HG02763 (cell line): ENCODE results near the gene NXPH2.

ENCODE experiments used
- ATAC-seq: cut with Tn5 transposase; IDR thresholded peaks from one replicate; pipeline ENCODE4 v1.9.1; 2021; ENCODE audit warnings: mild to moderate bottlenecking, moderate library complexity; ENCODE audit not compliant: unreplicated experiment

NXPH2 gene

DNA sequence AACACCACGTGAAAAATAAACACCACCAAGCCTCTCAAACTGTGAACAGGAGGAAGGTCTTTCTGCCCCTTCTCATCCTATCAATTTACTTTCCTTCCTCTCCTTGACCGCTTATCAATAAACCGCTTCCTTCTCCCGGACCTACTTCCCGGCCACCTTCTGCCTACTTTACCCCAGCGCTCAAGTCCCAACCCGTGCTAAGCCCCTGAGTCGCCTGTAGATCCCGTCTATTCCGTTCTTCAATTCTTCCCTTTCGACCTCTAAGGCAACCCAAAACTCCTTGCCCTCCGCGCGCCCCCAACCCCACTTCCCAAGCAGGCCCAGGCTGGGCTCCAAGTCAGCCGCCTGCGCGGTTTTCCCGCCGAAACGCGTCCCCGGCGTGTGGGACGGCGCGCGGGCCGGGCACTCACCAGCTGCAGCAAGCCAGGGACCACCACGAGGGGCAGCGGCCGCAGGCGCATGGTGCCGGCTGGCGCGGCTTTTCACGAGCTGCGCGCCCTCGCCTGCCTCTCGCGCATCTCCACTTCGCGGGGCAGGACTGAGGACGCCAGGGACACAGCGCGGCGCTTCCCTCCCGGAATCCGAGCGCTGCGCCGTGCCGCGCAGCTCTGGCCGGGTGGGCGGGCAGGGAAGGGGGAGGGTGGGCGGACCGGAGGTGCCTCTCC, at the start of gene NXPH2:
NXPH2 (minus strand) TSS at position 610 of the 665 bp plus-strand sequence; CDS start at position 461, 149 bp downstream.
- no peak for ATAC-seq

DNA sequence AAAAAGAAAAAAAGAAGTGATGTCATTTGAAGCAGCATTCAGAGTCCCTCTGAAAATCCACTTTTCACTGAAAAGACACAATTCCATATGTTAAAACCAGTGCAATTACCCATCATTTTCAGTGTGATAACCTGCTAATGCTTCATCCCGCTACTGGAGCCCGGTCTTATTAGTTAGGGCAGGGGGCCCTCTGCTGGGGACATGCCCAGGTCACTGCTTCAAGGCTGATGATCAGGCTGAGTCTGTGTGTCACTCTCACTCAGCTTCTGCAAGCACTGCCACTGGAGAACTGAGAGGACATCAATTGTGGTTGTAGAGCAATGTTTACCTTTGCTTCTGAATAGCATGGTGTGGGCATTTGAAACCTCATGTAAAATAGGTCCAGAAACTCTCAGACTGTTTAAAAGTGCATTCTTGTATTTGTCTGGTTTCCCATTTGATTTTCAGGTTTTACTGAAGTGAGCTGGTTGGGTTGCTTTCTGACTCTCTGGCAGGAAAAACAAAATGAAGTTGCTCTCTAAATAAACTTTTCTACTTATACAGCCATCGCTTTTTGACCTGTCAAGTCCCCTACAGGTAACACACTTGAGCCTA, 49.2 kb upstream of the NXPH2 start:
- peak; percentile 60 for ATAC-seq

DNA sequence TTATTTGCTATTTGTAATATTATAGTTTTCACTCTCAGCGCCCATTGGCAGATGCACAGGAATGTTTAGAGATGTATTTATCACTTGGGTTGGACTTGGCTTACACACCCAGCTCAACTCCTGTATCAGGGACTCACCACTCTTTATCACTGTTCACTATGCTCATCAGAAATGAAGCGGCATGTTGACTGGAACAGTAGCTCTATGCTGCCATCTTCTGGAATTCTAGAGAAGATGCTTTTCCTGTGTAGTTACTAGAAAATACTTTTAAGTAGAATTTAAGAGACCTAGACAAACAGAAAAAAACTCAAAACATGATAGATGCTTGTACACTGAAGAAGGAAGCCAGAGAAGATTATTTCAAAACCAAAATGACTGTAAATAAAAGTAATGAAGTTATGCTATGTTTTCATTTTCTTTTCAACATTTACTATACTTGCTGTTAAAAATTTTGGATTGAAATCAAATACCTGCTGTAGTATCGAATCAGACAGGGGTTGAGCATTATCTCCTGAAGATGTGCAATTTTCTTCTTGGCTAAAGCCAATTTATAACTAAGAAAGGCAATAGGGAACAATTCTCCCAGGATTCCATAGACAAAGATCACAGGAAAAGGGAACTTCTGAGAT, 47.4 kb upstream of the NXPH2 start:
- ATAC-seq, result peak; percentile 69

GRCh38 chr2:138823666-138824065, 43.5 kb upstream of the NXPH2 start:
- no peak for ATAC-seq

DNA sequence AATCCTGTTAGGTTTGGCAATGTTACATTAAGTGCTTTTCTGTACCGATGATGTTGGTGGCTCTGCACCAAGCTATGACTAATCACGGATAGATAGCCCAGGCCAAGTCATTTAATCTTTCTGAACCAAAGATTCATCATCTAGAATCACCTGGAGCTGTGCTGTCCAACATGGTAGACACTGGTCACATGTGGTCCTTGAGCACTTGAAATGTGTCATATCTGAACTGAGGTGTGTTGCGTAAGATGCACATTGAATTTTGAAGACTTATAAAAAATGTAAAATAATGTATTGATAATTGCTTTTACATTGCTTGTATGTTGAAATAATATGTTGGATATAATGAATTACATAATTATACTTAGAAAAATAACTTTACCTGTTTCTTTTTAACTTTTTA, 39.8 kb upstream of the NXPH2 start:
- ATAC-seq, result no peak

GRCh38 chr2:138818556-138818955, 38.4 kb upstream of the NXPH2 start:
- no peak for ATAC-seq

DNA sequence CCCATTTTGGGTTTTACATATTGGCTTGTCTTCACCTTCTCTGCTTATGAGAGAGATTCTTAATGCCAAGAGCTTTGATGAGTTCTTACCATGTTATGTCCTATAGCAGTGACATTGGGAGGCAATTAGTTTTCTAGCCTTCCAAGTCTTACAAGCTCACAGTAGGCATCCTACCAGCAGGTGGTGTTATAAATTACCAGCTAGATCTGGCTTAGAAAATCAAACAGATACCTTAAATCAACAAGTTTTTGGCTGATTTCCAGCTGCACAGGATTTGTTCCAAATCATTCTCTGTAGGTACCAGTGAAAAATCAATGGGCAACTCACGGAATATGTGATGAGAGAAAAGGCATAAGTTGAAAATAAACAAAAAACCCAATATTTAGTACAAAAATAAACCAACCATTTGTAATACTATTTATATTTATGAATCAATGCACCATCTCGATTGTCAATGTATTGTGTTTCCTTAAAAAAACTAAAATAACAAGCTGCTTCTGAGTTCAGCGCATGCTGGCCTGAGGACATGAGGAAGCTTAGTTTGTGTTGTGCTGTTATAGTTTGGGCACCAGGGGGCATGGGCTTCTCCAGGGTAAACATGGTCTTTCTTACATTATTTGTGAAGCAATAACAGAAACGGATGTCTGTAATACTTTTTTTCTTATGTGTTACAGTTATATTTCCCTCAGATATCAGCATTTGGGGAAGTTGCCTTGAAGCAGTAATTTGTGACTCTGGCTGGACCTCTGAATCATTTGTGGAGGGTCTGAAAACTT, 34.1 kb upstream of the NXPH2 start:
- no peak for ATAC-seq

DNA sequence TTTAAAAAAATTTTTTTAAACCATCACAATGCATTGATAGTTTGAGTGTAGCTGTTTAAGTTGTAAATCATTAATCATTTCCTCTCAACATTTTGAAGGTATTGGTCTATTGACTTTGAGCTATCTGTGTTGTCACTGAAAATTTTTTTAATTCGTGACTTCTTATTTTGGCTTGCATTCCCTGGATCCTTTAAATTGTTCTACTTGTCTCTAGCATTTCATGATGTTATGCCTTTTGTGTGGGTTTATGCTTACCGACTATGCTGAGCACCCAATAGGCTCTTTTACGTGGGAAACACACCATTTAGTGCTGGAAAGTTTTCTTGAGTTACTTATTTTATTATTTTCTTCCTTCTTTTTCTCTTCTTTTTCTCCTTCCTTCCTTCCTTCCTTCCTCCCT, 31.2 kb upstream of the NXPH2 start:
- ATAC-seq, result no peak

DNA sequence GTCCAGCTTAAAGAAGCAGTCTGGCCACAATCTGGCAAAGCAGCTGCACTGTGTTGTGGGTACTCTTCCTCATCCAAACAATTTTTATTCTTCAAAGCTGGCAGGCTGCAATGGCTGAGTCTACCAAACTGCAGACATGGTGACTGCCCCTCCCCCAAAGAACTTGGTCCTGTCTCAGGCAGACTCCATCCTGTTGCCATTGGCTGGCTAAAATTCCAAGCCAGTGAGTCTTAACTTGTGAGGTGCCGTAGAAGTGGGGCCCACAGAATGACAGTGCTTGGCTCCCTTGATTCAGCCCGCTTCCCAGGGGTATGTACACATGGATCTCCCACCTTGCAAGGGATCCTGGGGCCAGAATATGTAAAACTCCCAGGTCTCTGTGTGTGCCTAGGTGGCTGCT, 14.5 kb upstream of the NXPH2 start:
- ATAC-seq, result no peak

GRCh38 chr2:138787053-138787666, 7.0 kb upstream of the NXPH2 start:
- ATAC-seq, result no peak

DNA sequence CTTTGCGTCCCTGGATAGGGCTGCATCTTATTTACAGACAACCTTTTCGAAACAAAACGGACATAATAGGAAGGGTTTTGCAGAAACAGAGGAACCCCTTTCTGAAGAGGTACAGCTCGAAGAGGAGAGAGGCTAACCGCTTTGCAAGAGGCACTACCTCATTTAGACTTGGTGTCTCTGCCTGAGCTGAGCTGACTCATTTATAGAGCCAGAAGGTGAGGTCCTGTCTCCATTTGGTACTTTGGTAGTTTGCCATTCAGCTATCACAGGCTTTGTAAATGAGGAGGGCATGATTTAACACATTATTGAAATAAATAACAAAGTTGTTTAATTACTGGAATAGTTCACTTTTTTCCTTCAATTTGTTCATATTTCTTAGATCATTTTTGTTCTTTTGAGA, 2.2 kb upstream of the NXPH2 start:
- ATAC-seq, result no peak

DNA sequence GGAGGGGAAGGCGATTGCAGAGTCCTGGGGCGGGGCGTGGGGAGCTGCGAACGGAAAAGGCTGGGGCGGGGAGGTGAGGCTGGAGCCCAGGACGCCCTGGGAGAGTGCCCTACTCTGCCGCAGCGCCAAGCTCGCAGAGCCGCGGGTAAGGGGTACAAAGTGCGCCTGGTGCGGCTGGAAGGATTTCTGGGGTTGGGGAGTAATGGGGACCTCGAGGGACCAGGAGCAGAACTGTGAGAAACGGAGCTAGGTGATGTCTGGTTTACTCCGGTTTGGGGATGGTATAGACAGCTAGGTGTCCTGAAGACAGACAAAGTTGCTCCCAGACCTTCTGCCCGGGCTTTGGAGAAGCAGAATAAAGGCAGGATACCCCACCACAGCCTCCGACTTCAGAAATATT, 718 bp upstream of the NXPH2 start:
- ATAC-seq, result no peak

DNA sequence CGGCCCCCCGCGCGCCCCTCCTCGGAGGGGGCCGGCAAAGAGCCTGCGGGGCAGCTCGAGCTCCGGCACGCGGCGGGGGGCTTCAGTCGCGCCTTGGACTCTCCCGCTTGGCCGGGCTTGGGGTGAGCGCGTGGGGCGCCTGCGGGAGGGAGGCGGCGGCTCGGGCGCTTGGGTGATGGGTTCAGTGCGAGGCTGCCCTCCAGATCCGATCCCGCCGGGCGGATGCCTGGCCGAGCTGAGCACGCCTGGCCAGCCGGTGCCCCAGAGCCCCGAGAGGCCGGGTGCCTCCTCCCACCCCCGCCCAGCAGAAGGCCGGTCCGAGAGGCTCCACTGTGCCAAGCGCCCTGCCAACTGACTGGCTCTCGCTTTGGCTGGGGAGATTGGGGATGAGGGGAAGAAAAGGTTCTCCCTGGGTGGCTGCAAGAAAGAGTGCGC, 273 bp upstream of the NXPH2 start:
- ATAC-seq, result no peak

DNA sequence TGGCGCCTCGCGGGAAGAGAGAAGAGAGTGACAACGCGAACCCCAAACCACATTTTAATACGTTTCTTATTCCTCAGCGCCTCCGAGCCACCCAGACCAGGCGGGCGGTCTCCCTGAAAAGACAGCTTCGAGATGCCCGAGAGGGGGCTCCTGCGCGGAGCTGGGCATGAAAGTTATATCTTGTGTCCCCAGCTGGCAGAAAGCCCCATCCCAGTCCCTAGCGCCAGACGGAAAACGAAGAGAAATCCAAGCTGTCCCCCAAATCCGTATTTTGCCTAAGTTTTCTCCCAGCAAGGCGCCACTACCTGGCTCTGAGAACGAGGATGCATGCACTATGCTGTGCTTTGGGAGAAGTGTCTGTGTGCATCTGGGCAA, 797 bp downstream of the NXPH2 start:
- ATAC-seq, result no peak

DNA sequence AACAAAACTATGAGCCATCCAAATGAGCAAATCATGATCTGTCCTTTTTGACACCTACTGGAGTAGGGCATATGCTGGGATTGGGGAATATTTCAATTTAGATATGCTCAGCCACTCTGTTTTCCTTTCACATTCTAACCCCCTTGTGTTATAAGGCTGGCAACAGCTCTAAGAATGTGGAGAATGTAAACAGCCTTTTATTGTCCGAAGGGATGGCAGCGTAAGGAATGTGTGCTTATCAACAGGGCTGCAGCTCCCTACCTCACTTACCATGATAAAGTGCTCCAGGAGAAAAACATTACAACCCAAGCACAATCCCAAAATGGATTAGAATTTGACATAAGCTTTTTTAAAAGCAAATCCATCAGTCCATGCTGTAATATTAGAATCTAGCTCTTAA, 2.2 kb downstream of the NXPH2 start:
- no peak for ATAC-seq

DNA sequence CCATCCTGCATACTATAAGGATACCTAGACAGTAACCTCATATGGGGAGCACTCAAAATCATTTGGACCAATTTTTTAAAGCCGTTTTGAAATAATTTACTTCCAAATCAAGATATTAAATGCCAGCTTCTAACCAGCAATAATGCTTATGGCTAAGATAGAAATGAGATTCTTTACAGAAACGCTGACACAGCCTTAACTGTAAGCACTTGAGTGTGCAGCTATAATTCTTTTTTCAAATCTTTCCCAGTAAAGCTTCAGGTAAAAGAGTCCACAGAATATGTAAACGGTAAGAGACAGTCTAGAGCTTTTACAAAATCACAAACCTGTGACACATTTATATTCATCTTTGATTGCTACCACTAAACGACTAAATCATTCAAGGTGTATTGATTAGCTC, 4.5 kb downstream of the NXPH2 start:
- ATAC-seq, result no peak

- ATAC-seq, result no peak
These were observed 8.7 kb downstream of the NXPH2 start for GRCh38 chr2:138771534-138771933.

DNA sequence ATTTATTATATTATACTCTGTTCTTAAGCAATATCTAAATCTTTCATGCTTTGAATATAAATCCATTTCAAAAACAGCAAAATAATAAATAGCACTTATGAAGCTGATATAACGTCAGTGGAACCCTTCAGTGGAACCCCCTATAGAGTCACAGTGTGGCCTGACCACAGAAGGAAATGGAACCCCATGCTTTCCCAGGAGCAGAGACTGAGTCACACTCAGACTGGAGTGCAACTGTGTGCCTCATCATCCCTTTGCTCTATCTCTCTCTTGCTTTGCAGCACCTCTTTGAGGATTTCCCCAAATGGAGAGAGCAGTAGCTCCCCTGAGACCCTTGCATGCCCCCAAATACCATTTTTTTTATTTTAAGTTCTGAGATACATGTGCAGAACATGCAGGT, 13.1 kb downstream of the NXPH2 start:
- no peak for ATAC-seq

DNA sequence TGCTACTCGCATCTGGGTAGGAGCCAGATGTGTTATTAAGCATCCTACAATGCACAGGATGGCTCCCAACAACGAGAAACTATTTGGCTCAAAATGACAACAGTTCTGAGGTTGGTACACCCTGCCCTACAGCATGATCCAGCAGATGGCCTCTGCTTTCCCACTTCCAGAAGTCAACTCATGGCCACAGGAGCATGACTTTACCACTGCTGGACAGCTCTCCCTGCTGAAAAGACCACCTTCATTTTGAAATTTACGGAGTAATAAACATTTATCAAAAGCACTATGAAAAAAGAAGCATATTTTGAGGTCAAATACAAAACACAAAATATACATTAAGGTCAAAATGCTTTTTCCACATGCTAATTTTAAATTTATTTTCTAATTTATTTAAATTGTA, 13.7 kb downstream of the NXPH2 start:
- ATAC-seq, result no peak

GRCh38 chr2:138763971-138764370, 16.2 kb downstream of the NXPH2 start:
- no peak for ATAC-seq

DNA sequence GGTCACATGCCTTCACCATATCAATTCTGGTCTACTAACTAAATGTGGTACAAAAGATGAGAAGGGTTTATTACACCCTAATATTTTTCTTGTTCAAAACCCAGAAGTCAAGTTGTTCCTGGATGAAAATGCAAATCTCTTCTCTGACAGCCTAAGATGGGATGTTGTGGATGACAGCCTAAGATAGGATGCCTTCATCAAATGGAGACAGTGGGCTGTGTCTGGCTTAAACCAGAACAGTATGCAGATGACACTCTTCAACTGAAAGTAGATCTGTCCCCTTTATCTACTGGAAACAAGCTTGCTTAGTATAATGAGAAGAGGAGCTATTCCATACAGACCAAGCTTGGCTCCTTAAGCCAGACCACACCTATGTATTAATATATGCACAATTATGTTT, 17.7 kb downstream of the NXPH2 start:
- no peak for ATAC-seq
